T-helper 1 cell treated with Interleukin-12 subunit alpha and Interleukin-12 subunit beta and Interleukin-4 antibody, amounts not matched to agents 30 ng/mL and 1 ng/mL, for 36 hours (primary cell): ENCODE data around the gene SLF1. TPM values are rescaled to one million over a fixed set of nuclear protein-coding genes. Genes with fewer than 3 reads are reported as not detected.

ENCODE experiments used
- intact Hi-C: fragments of 100-400 bp; cut with micrococcal nuclease; formaldehyde crosslinking; loops from one replicate; pipeline ENCODE4 v1.15.1; 2024
- total RNA-seq: library from RNA; stranded (reverse); gene quantifications from 2 replicates; pipeline ENCODE4 v1.2.3, GENCODE V29; 2022

SLF1 gene
- total RNA-seq = 17.5 and 18.1 TPM in 2 replicates

- intact Hi-C loops = loop anchor here (1.0 to 2.0 kb wide), 8 partner anchors 40 to 507 kb away; a partner anchor contains a TSS
Measured at GRCh38 chr5:94618493-94619328, at the start of gene SLF1, which contains the start of gene KIAA0825. Gene SLF1, plus strand, starts transcription at chr5:94618669. Its CDS starts 10,142 bp downstream, at chr5:94628811. Gene KIAA0825, minus strand, starts transcription at chr5:94618604. Its CDS starts 81,478 bp downstream, at chr5:94537126.

- intact Hi-C loops = loop anchor here (10.0 kb wide), 1 partner anchor 987 kb away; the partner anchor contains the start of genes NR2F1 and NR2F1-AS1
Measured at GRCh38 chr5:94571415-94571814, 47.1 kb upstream of the SLF1 start.

- intact Hi-C loops = loop anchor here (10.0 kb wide), 1 partner anchor 989 kb away; the partner anchor contains the start of genes NR2F1 and NR2F1-AS1
Measured at GRCh38 chr5:94573349-94573748, 45.1 kb upstream of the SLF1 start.

- intact Hi-C loops = loop anchor here (10.0 kb wide), 1 partner anchor 990 kb away; the partner anchor contains the start of genes NR2F1 and NR2F1-AS1
Measured at GRCh38 chr5:94575196-94575595, 43.3 kb upstream of the SLF1 start.

GRCh38 chr5:94577466-94578245 lies 40.8 kb upstream of the SLF1 start:
- intact Hi-C loops = loop anchor here (1.0 to 10.0 kb wide), 6 partner anchors 25 to 993 kb away; partner anchors contain the start of genes KIAA0825, NR2F1, NR2F1-AS1 and SLF1

- intact Hi-C loops = no loop called here
Measured at GRCh38 chr5:94595281-94595840, 23.1 kb upstream of the SLF1 start.

- intact Hi-C loops = loop anchor here (1.0 kb wide), 1 partner anchor 125 kb away; no protein-coding TSS in a partner anchor
Measured at GRCh38 chr5:94613583-94613982, 4.9 kb upstream of the SLF1 start.

- intact Hi-C loops = no loop called here
Measured at GRCh38 chr5:94614156-94614805, 4.2 kb upstream of the SLF1 start.

- intact Hi-C loops = no loop called here
Measured at GRCh38 chr5:94615862-94616261, 2.6 kb upstream of the SLF1 start.

- intact Hi-C loops = loop anchor here (1.0 to 2.0 kb wide), 7 partner anchors 40 to 507 kb away; a partner anchor contains a TSS
Measured at GRCh38 chr5:94618029-94618492, 408 bp upstream of the SLF1 start.

- intact Hi-C loops = loop anchor here (5.0 kb wide), 1 partner anchor 37 kb away; no protein-coding TSS in a partner anchor
Measured at GRCh38 chr5:94620256-94620655, 1.8 kb downstream of the SLF1 start.

GRCh38 chr5:94621763-94622162 lies 3.3 kb downstream of the SLF1 start:
- intact Hi-C loops = loop anchor here (5.0 kb wide), 1 partner anchor 36 kb away; no protein-coding TSS in a partner anchor

GRCh38 chr5:94623011-94623410 lies 4.5 kb downstream of the SLF1 start:
- intact Hi-C loops = loop anchor here (5.0 kb wide), 1 partner anchor 34 kb away; no protein-coding TSS in a partner anchor

GRCh38 chr5:94623877-94624276 lies 5.4 kb downstream of the SLF1 start:
- intact Hi-C loops = loop anchor here (5.0 kb wide), 1 partner anchor 33 kb away; no protein-coding TSS in a partner anchor

- intact Hi-C loops = no loop called here
Measured at GRCh38 chr5:94627191-94627590, 8.7 kb downstream of the SLF1 start.

- intact Hi-C loops = no loop called here
Measured at GRCh38 chr5:94632024-94632423, 13.6 kb downstream of the SLF1 start.

GRCh38 chr5:94640176-94640575 lies 21.7 kb downstream of the SLF1 start:
- intact Hi-C loops = no loop called here

- intact Hi-C loops = no loop called here
Measured at GRCh38 chr5:94645053-94645452, 26.6 kb downstream of the SLF1 start.

GRCh38 chr5:94646758-94647157 lies 28.3 kb downstream of the SLF1 start:
- intact Hi-C loops = no loop called here

GRCh38 chr5:94649874-94650273 lies 31.4 kb downstream of the SLF1 start:
- intact Hi-C loops = no loop called here
